ENCODE measurements around the gene MCTP2.

DNA sequence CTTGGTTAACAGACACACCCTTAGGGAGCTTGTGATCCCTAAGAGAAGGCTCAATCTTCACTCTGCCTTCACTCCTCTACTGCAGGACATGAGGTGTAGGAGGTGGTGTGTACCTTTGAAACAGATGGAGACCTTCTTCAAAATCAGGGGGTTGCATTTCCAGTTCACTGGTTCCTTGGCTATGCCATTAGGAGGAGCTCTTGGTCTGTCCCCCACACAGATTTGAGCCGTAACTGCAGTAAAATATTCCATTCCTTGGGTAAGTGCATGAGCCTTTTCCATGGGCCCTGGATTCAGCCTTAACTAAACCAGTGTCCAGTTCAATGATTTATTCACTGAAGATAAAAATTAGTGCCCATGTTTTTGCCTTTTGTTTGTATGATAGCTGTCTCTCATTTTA, 144.6 kb downstream of the MCTP2 start:
- TF ChIP-seq CTCF (IDR thresholded peaks at IDR 0.05) (peak; percentile 29), TCF7L2 (IDR thresholded peaks at IDR 0.05; ENCODE audit: low read depth, low read length) (no peak), REST (IDR thresholded peaks at IDR 0.05; ENCODE audit: insufficient read depth in 1 of 2, low read depth in 2 of 2, low read length in 1 of 2) (no peak)

Data from Panc1 (cell line).